IMR-90 (cell line): Measurements from ENCODE around the gene GRB10. TPM values are rescaled to one million over a fixed set of nuclear protein-coding genes. Genes with fewer than 3 reads are reported as not detected.

Experiments
- ATAC-seq: fragments of 200-7000 bp; cut with Tn5 transposase; 2 replicates; pipeline ENCODE4 v1.9.1; 2020; ENCODE audit warnings: low read depth, mild to moderate bottlenecking, moderate library complexity
- BruUV-seq: library from RNA; stranded (reverse); fragments of 400-500 nt; replicated peaks from 2 replicates; lab custom pipeline; 2021; lab: Mats Ljungman, UMichigan
- CTCF ChIA-PET: fragments of 300-600 bp; formaldehyde crosslinking; extraction: SDS; loops from one replicate; lab custom pipeline; 2021; ENCODE audit warnings: antibody characterized with exemption; lab: Yijun Ruan, JAX
- POLR2A ChIA-PET: fragments of 300-600 bp; sonication (Branson Sonifier 250); formaldehyde crosslinking; loops from one replicate; lab custom pipeline; 2022; ENCODE audit warnings: antibody characterized with exemption; ENCODE audit not compliant: unreplicated experiment; lab: Charles Lee
- DNase-seq: peaks from one replicate; pipeline ENCODE4 v3.0.0; 2013
- H2AFZ ChIP-seq: replicated peaks from 2 replicates; pipeline ENCODE3; 2013; ENCODE audit warnings: low read length, mild to moderate bottlenecking; ENCODE audit not compliant: poor library complexity
- H2AK5ac ChIP-seq: 2 replicates; pipeline ENCODE4 v1.6.1; 2013; ENCODE audit warnings: low read depth, low read length, inconsistent platforms
- H2AK9ac ChIP-seq: replicated peaks from 2 replicates; pipeline ENCODE3; 2013; ENCODE audit warnings: mild to moderate bottlenecking, low read depth, low read length, moderate library complexity; ENCODE audit not compliant: poor library complexity
- H2BK120ac ChIP-seq: 2 replicates; pipeline ENCODE4 v1.6.1; 2013; ENCODE audit warnings: low read depth, low read length, inconsistent platforms
- H2BK15ac ChIP-seq: 3 replicates; pipeline ENCODE4 v1.6.1; 2013; ENCODE audit warnings: low read depth, low read length, inconsistent platforms
- H2BK20ac ChIP-seq: 2 replicates; pipeline ENCODE4 v1.6.1; 2013; ENCODE audit warnings: low read depth, mild to moderate bottlenecking, inconsistent platforms, low read length, moderate library complexity
- H2BK5ac ChIP-seq: 2 replicates; pipeline ENCODE4 v1.6.1; 2013; ENCODE audit warnings: mild to moderate bottlenecking, low read depth, low read length, inconsistent platforms; ENCODE audit not compliant: poor library complexity, severe bottlenecking
- H3K14ac ChIP-seq: replicated peaks from 2 replicates; pipeline ENCODE4 v1.6.1; 2013; ENCODE audit warnings: low read depth, low read length, inconsistent platforms
- H3K18ac ChIP-seq: 2 replicates; pipeline ENCODE4 v1.6.1; 2013; ENCODE audit warnings: low read depth, low read length, control low read depth
- H3K23ac ChIP-seq: 2 replicates; pipeline ENCODE4 v1.6.1; 2013; ENCODE audit warnings: low read depth, low read length, inconsistent platforms
- H3K27ac ChIP-seq: 2 replicates; pipeline ENCODE4 v1.5.1; 2013; ENCODE audit warnings: mild to moderate bottlenecking, control low read depth, low read length; ENCODE audit not compliant: insufficient read depth
- H3K27me3 ChIP-seq: 2 replicates; pipeline ENCODE4 v1.6.1; 2013; ENCODE audit warnings: low read length; ENCODE audit not compliant: control insufficient read depth, insufficient read depth
- H3K36me3 ChIP-seq: 2 replicates; pipeline ENCODE4 v1.6.1; 2013; ENCODE audit warnings: low read length, mixed read lengths; ENCODE audit not compliant: control insufficient read depth, insufficient read depth
- H3K4ac ChIP-seq: 2 replicates; pipeline ENCODE4 v1.6.1; 2013; ENCODE audit warnings: low read depth, low read length, inconsistent platforms
- H3K4me1 ChIP-seq: 2 replicates; pipeline ENCODE4 v1.6.1; 2013; ENCODE audit warnings: low read length, mixed read lengths; ENCODE audit not compliant: control insufficient read depth, insufficient read depth
- H3K4me2 ChIP-seq: 2 replicates; pipeline ENCODE4 v1.6.1; 2013; ENCODE audit warnings: low read depth, mild to moderate bottlenecking, control low read depth, low read length, moderate library complexity
- H3K4me3 ChIP-seq: 2 replicates; pipeline ENCODE4 v1.5.1; 2013; ENCODE audit warnings: low read depth, mild to moderate bottlenecking, control low read depth, low read length, moderate library complexity; ENCODE audit not compliant: insufficient read depth
- H3K56ac ChIP-seq: 2 replicates; pipeline ENCODE4 v1.6.1; 2013; ENCODE audit warnings: low read length, inconsistent platforms; ENCODE audit not compliant: insufficient read depth; ENCODE audit errors: extremely low read depth
- H3K79me1 ChIP-seq, 2 experiments: 2 replicates each; pipeline ENCODE4 v1.6.1; 2013; ENCODE audit warnings: low read length in 2 of 2, inconsistent platforms in 1 of 2, low read depth in 1 of 2
- H3K9ac ChIP-seq: 2 replicates; pipeline ENCODE4 v1.6.1; 2013; ENCODE audit warnings: low read depth, low read length, control low read depth
- H3K9me1 ChIP-seq: 2 replicates; pipeline ENCODE4 v1.6.1; 2013; ENCODE audit warnings: low read length, inconsistent platforms; ENCODE audit not compliant: insufficient read depth
- H3K9me3 ChIP-seq: 2 replicates; pipeline ENCODE4 v1.6.1; 2013; ENCODE audit warnings: low read length; ENCODE audit not compliant: control insufficient read depth, insufficient read depth
- H4K20me1 ChIP-seq: 2 replicates; pipeline ENCODE4 v1.6.1; 2013; ENCODE audit warnings: low read length, inconsistent platforms; ENCODE audit not compliant: insufficient read depth
- H4K5ac ChIP-seq: 2 replicates; pipeline ENCODE4 v1.6.1; 2013; ENCODE audit warnings: mild to moderate bottlenecking, low read depth, low read length, control low read depth
- H4K8ac ChIP-seq, 2 experiments: 2 replicates each; pipeline ENCODE4 v1.6.1; 2013; ENCODE audit warnings: low read depth in 2 of 2, low read length in 2 of 2, control low read depth in 1 of 2, inconsistent platforms in 1 of 2
- H4K91ac ChIP-seq: 2 replicates; pipeline ENCODE4 v1.6.1; 2013; ENCODE audit warnings: low read depth, low read length, inconsistent platforms; ENCODE audit not compliant: insufficient read depth
- CEBPB ChIP-seq: IDR thresholded peaks from 2 replicates; pipeline ENCODE4 v1.6.1; 2012; ENCODE audit warnings: low read depth, low read length, improper control_type of control experiment
- CHD1 ChIP-seq: IDR thresholded peaks from 2 replicates; pipeline ENCODE4 v1.6.1; 2012; ENCODE audit warnings: low read depth, low read length, improper control_type of control experiment
- CTCF ChIP-seq: conservative IDR thresholded peaks from 2 replicates; pipeline ENCODE4 v1.5.1; 2012; ENCODE audit warnings: mild to moderate bottlenecking, low read depth, low read length, improper control_type of control experiment
- FOS ChIP-seq: fragments of 150-350 bp; IDR thresholded peaks from 2 replicates; pipeline ENCODE4 v1.6.1; 2016; ENCODE audit warnings: low read depth, low read length
- MAZ ChIP-seq: IDR thresholded peaks from 2 replicates; pipeline ENCODE4 v1.6.1; 2012; ENCODE audit warnings: low read depth, mild to moderate bottlenecking, low read length, improper control_type of control experiment, moderate library complexity, borderline replicate concordance
- POLR2A ChIP-seq: IDR thresholded peaks from 2 replicates; pipeline ENCODE4 v1.6.1; 2012; ENCODE audit warnings: mild to moderate bottlenecking, low read depth, low read length
- RAD21 ChIP-seq: IDR thresholded peaks from 2 replicates; pipeline ENCODE4 v1.6.1; 2012; ENCODE audit warnings: low read length, improper control_type of control experiment
- USF2 ChIP-seq: fragments of 150-350 bp; IDR thresholded peaks from 2 replicates; pipeline ENCODE4 v1.6.1; 2017; ENCODE audit warnings: mild to moderate bottlenecking, antibody characterized with exemption, low read length, low read depth
- WGBS, 2 experiments: methylation state at CpG; one replicate each; pipeline versions ENCODE4 v1.1.5 to v1.1.7; 2013; ENCODE audit warnings: missing lambda C conversion rate in 2 of 2; ENCODE audit not compliant: insufficient read length in 1 of 2; ENCODE audit errors: extremely low coverage in 2 of 2; 5-methylcytosine and 5-hydroxymethylcytosine counted together
- dilution Hi-C: fragments of 300-500 bp; cut with HindIII; formaldehyde crosslinking; loops from one replicate; pipeline ENCODE4 v1.14.3; 2018; ENCODE audit warnings: low sequenced_read_pairs; ENCODE audit not compliant: unreplicated experiment
- in situ Hi-C: fragments of 300-500 bp; cut with MboI; formaldehyde crosslinking; loops from 3 replicates; pipeline ENCODE4 v1.14.3; 2019; ENCODE audit warnings: low sequenced_read_pairs, inconsistent platforms, mixed read lengths
- intact Hi-C: fragments of 100-400 bp; cut with micrococcal nuclease; formaldehyde crosslinking; loops from 2 replicates; pipeline ENCODE4 v1.10.0; 2022
- polyA plus RNA-seq, 3 experiments: library from polyadenylated mRNA; depleted of rRNA; stranded (reverse); fragments of >200 nt; gene quantifications; 2 replicates each; pipeline ENCODE4 v1.2.3, GENCODE V29; 2012; ENCODE audit warnings: low replicate concordance in 1 of 3
- total RNA-seq: library from RNA; depleted of rRNA; stranded (reverse); fragments of >200 nt; gene quantifications from 2 replicates; pipeline ENCODE4 v1.2.3, GENCODE V29; 2012

GRB10 gene
- total and polyA plus RNA-seq, 2 of the 4 experiments (the other 2 are of a cell fraction), result 6.3 to 15.1 TPM

- intact Hi-C loops, result no loop called here
Measured at GRCh38 chr7:50613473-50613872, 169.2 kb downstream of the GRB10 start.

More at GRCh38 chr7:50613473-50613872, 169.2 kb downstream of the GRB10 start:
- ChIA-PET POLR2A (no interaction called here), CTCF (no interaction called here)
- Histone ChIP-seq H3K18ac (no peak overlapping the region), H4K91ac (no peak overlapping the region), H3K56ac (no peak overlapping the region), H2AK9ac (no peak overlapping the region), H3K36me3 (peaks cover 29% of the 10 kb centered on the region), H2BK20ac (no peak overlapping the region), H4K8ac (no peak overlapping the region), H3K27me3 (no peaks in the 10 kb centered on the region), H2AFZ (no peak overlapping the region), H3K9ac (no peak overlapping the region), H4K5ac (no peak overlapping the region), H4K20me1 (no peaks in the 10 kb centered on the region), H3K79me1 (no peaks in the 10 kb centered on the region), H3K27ac (no peak overlapping the region), H2BK15ac (no peak overlapping the region), H2AK5ac (no peak overlapping the region), H2BK120ac (no peak overlapping the region), H3K4me2 (no peak overlapping the region), H3K4me3 (no peak overlapping the region), H3K4ac (no peak overlapping the region), H3K23ac (no peak overlapping the region), H3K4me1 (no peaks in the 10 kb centered on the region), H3K9me3 (no peaks in the 10 kb centered on the region), H3K9me1 (no peaks in the 10 kb centered on the region; the same call in 1 of the 2 replicates), H2BK5ac (no peak overlapping the region), H3K14ac (no peak overlapping the region)
- TF ChIP-seq CEBPB (no peak), MAZ (no peak), CHD1 (no peak), FOS (no peak), USF2 (no peak), POLR2A (no peak), CTCF (no peak), RAD21 (no peak)
- ATAC-seq (no peak), DNase-seq (no peak)
- dilution Hi-C loops (no loop called here), in situ Hi-C loops (no loop called here)
- WGBS, 2 experiments, result no CpG with 5 or more reads among the region's 8 CpGs
- no TSS peak for BruUV-seq
